Right lobe of liver (tissue), 6 donors: ENCODE data around the gene THAP5. TPM values are rescaled to one million over a fixed set of nuclear protein-coding genes. Genes with fewer than 3 reads are reported as not detected.

Experiments
- ATAC-seq, 4 donors: fragments of 200-7000 bp; cut with Tn5 transposase; one replicate each; pipeline ENCODE4 v1.9.1; 2020; ENCODE audit warnings: mild to moderate bottlenecking in 4 of 4, moderate library complexity in 4 of 4
- DNase-seq, 3 donors: peaks; one replicate each; pipeline ENCODE4 v3.0.0-alpha.2; 2020
- H3K27ac ChIP-seq, 3 donors: fragments of 200-600 bp; one replicate each; pipeline ENCODE4 v1.8.0; 2022
- H3K27me3 ChIP-seq, 2 donors: fragments of 200-600 bp; one replicate each; pipeline ENCODE4 v1.8.0; 2022
- H3K36me3 ChIP-seq, 4 donors: fragments of 200-600 bp; sonication (generic) in 1 of 4; one replicate each; pipeline versions ENCODE4 v1.5.1 to v1.8.0; 2017 to 2022; ENCODE audit warnings: control low read depth in 1 of 4
- H3K4me1 ChIP-seq, 4 donors: fragments of 200-600 bp; sonication (generic) in 1 of 4; one replicate each; pipeline versions ENCODE4 v1.5.1 to v1.8.0; 2017 to 2022; ENCODE audit warnings: control low read depth in 1 of 4
- H3K4me3 ChIP-seq, 3 donors: fragments of 200-600 bp; one replicate each; pipeline ENCODE4 v1.8.0; 2022
- H3K9me3 ChIP-seq, 4 donors: fragments of 200-600 bp; sonication (generic) in 1 of 4; one replicate each; pipeline versions ENCODE4 v1.5.1 to v1.8.0; 2017 to 2022; ENCODE audit warnings: control low read depth in 1 of 4
- POLR2A ChIP-seq: fragments of 450-650 bp; IDR thresholded peaks from one replicate; pipeline ENCODE4 v1.6.1; 2017; ENCODE audit warnings: antibody characterized with exemption, mild to moderate bottlenecking
- WGBS: methylation state at CpG from one replicate; pipeline ENCODE4 v1.1.6; 2018; ENCODE audit warnings: low coverage, low lambda C conversion rate; ENCODE audit not compliant: insufficient coverage; ENCODE audit errors: missing lambda C conversion rate; 5-methylcytosine and 5-hydroxymethylcytosine counted together
- intact Hi-C, 2 donors: fragments of 100-400 bp; cut with DNase I; formaldehyde crosslinking; loops; one replicate each; pipeline versions ENCODE4 v1.11.2 to v1.14.1; 2022
- total RNA-seq, 6 experiments: library from RNA; depleted of rRNA in 2 of 6; stranded (reverse); fragments of >200 nt in 2 of 6; fragmentation: NEBNext Ultra II Directional in 3 of 6; extraction: Animal tissue kit (Norgen Biotek cat#: 25700) in 3 of 6; gene quantifications; one replicate each; pipeline versions ENCODE4 v1.1.0 to v1.2.4, GENCODE V29; 2016 to 2023
- TF ChIP-seq, protein P1 (sequence below), 4 donors: fragments of 200-600 bp in 3 of 4; fragments of 450-650 bp in 1 of 4; IDR thresholded peaks; one replicate each; pipeline versions ENCODE4 v1.5.1 to v1.8.0; 2016 to 2022; ENCODE audit warnings: antibody characterized with exemption in 4 of 4, mild to moderate bottlenecking in 2 of 4
- donor health status: DM: no; HTN: yes; CAD: no.
- donor health status: DM: no; HTN: no; CAD: no.
- donor health status: DM: no; HTN: no; CAD: no.
- donor health status: DM: no; HTN: yes; CAD: no.
- donor health status: DM: no; HTN: yes; CAD: no.

THAP5 gene
- total RNA-seq, 6 experiments from 2014 or later = 15.5 to 17.9 (median 17.3) TPM

DNA sequence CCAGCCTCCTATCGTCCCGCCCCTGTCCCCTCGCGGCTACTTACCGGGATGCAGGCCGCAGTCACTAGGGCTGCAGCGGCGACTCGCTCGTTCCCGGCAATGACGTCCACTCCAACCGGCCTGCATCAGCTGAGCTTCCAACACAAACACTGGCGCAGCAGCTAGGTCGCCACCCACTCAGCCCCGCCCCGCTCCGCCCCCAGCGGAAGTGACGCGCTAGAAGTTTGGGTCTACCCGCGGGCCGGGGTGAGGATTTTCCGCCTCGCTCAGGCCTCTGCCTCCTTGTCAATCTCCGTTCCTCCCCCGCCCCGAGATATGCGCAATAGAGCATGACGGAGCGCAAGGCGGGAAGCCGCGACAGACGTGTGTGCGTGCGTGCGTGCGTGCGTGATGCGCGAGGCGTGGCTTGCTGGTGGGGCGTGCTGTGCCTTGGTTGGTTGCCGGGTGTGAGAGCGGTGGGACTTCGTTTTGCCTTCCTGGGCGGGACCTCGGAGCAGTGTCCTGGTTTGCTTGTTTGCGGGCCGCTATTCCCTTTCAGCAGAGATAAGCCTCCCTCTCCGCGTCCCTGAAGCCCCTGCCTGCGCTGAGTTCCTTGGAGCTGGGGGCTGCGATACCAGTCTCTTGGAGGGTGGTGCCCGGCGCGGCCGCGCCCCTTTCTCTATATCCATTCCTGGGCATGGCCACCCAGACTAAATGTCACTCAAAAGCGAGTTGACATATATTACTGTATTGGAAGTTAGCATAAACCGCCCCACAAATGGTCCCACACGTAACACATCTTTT is 43.3 kb downstream of the THAP5 start, which contains the start of gene PNPLA8:
TSS of gene PNPLA8 (minus strand) at position 151 of the 783 bp plus-strand sequence. CDS start 10,644 bp downstream, outside the sequence.
- ATAC-seq = peak; percentile 93 to 96 (median 94)

DNA sequence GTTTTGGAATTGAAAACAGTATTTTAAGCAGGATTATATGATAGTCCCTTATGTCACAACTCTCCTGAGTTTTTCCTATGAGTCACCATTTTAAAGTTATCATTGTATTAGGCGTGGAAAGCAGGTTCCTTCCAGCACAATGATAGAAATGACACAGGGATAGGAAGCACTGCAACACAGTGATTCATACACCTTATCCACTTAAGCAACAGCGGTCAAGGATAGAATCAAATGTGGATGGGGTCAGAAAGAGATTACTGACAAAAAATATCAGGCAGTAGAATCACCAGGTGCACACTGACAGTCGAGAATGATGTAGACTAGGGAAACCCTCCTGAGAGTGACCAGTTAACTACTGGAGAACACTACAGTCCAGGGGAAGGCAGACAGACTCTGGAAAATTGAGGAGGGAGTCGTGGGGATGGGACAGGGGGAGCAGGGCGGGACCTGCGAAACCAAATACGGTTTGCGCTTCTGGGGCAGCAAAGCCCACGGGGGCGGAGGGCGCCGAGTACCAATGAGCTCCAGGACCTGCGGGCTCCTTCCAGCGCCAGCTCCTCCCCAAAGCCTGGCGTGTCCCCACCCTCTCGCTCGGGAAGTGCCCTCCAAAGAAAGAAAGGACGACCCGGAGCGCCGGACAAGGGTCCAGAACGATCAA is 44.0 kb downstream of the THAP5 start:
- H3K36me3 ChIP-seq = no peaks in the 10 kb centered on the region
- TF ChIP-seq POLR2A = no peak
- TF ChIP-seq, protein P1, sequence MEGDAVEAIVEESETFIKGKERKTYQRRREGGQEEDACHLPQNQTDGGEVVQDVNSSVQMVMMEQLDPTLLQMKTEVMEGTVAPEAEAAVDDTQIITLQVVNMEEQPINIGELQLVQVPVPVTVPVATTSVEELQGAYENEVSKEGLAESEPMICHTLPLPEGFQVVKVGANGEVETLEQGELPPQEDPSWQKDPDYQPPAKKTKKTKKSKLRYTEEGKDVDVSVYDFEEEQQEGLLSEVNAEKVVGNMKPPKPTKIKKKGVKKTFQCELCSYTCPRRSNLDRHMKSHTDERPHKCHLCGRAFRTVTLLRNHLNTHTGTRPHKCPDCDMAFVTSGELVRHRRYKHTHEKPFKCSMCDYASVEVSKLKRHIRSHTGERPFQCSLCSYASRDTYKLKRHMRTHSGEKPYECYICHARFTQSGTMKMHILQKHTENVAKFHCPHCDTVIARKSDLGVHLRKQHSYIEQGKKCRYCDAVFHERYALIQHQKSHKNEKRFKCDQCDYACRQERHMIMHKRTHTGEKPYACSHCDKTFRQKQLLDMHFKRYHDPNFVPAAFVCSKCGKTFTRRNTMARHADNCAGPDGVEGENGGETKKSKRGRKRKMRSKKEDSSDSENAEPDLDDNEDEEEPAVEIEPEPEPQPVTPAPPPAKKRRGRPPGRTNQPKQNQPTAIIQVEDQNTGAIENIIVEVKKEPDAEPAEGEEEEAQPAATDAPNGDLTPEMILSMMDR (IDR thresholded peaks at IDR 0.05) = peak in 1 of 4 donors; percentile 15
- intact Hi-C loops = no loop called here
- H3K27me3 ChIP-seq = no peaks in the 10 kb centered on the region
- DNase-seq (peak in 2 of 3 donors; percentile 92), ATAC-seq (peak; percentile 64 to 85 (median 78))
- H3K9me3 ChIP-seq = no peaks in the 10 kb centered on the region
- 0% methylated on average over 3 of the region's 22 CpGs for WGBS
- H3K4me3 ChIP-seq = peak overlapping the region; percentile 54 to 68 (median 65)
- peaks cover 0 to 30% (median 7%) of the 10 kb centered on the region in 4 donors for H3K4me1 ChIP-seq
- H3K27ac ChIP-seq = peak overlapping the region; percentile 98

More for the DNA sequence above, 43.3 kb downstream of the THAP5 start, which contains the start of gene PNPLA8:
- Histone ChIP-seq H3K4me3 (peak within 1 kb of the TSS; percentile 54 to 68 (median 65)), H3K36me3 (no peaks in the 10 kb centered on the region), H3K4me1 (peaks cover 0 to 29% (median 7%) of the 10 kb centered on the region in 4 donors), H3K27me3 (no peaks in the 10 kb centered on the region), H3K9me3 (no peaks in the 10 kb centered on the region), H3K27ac (peak within 1 kb of the TSS; percentile 98)
- TF ChIP-seq, protein P1 (IDR thresholded peaks at IDR 0.05) = no peak
- TF ChIP-seq POLR2A = peak; percentile 87
- WGBS = 0% methylated on average over 27 of the region's 64 CpGs
- intact Hi-C loops = no loop called here
- peak; percentile 100 for DNase-seq

DNA sequence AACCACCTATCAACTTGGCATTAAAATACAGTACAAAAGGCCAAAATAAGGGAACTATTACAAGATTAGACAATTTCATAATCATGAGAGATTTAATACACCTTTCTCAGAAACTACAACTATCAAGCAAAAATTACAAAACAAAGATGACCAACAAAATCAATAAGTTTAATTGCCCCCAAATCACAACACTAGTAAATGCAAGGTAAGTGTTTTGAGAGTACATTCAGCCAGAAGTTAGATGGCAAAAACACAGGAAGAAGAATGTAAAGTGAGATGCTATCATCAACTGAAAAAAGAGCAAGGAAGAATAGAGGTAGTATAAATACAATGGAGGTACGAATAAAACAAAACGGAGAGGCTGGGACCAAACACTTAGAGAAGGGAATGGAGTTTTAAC is 46.7 kb downstream of the THAP5 start:
- TF ChIP-seq POLR2A = no peak
- TF ChIP-seq, protein P1 (IDR thresholded peaks at IDR 0.05) = no peak
- 90% methylated on average over 2 of the region's 2 CpGs for WGBS
- Histone ChIP-seq H3K4me3 (no peak overlapping the region), H3K9me3 (no peaks in the 10 kb centered on the region), H3K36me3 (peaks cover 0 to 6% (median 0%) of the 10 kb centered on the region in 4 donors), H3K27me3 (no peaks in the 10 kb centered on the region), H3K4me1 (peaks cover 0 to 30% (median 7%) of the 10 kb centered on the region in 4 donors), H3K27ac (no peak overlapping the region)
- DNase-seq = no peak
- intact Hi-C loops = no loop called here
- ATAC-seq = no peak

DNA sequence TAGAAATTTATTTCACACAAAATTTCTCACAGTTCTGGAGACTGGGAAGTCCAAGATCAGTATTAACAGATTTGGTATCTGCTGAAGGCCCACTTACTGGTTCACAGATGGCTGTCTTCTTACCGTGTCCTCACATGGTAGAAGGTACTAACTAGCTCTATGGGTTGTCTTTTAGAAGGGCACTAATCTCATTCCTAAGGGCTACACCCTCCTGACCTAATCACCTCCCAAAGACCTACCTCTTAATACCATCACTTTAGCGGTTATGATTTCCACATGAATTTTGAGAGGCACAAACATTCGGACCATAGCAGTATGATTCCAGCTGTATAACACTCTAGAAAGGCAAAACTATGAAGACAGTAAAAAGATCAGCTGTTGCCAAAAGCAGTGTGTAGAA is 51.6 kb downstream of the THAP5 start:
- Histone ChIP-seq H3K36me3 (peaks cover 0 to 15% (median 0%) of the 10 kb centered on the region in 4 donors), H3K4me1 (peaks cover 0 to 29% (median 11%) of the 10 kb centered on the region in 4 donors), H3K27ac (no peak overlapping the region), H3K27me3 (no peaks in the 10 kb centered on the region), H3K4me3 (no peak overlapping the region), H3K9me3 (no peaks in the 10 kb centered on the region)
- ATAC-seq = no peak
- intact Hi-C loops = no loop called here
- 100% methylated on average over 2 of the region's 3 CpGs for WGBS
- TF ChIP-seq POLR2A = no peak
- TF ChIP-seq, protein P1 (IDR thresholded peaks at IDR 0.05) = no peak
- DNase-seq = no peak
